H9 (cell line): ENCODE measurements around the gene PLCG1. TPM values are rescaled to one million over a fixed set of nuclear protein-coding genes. Genes with fewer than 3 reads are reported as not detected.

ENCODE experiments used
- DNase-seq: peaks from one replicate; pipeline ENCODE4 v3.0.0-alpha.2; 2017
- H2AFZ ChIP-seq: one replicate; pipeline ENCODE4 v1.6.1; 2013; ENCODE audit warnings: mild to moderate bottlenecking, low read length, control low read depth, moderate library complexity
- H2AK5ac ChIP-seq: 2 replicates; pipeline ENCODE4 v1.6.1; 2013; ENCODE audit warnings: low read length, control low read depth, mixed read lengths; ENCODE audit not compliant: insufficient read length
- H2BK120ac ChIP-seq: one replicate; pipeline ENCODE4 v1.6.1; 2013; ENCODE audit warnings: low read depth, mild to moderate bottlenecking, low read length, control low read depth, inconsistent platforms; ENCODE audit not compliant: poor library complexity, severe bottlenecking
- H2BK12ac ChIP-seq: 2 replicates; pipeline ENCODE4 v1.6.1; 2013; ENCODE audit warnings: low read length, control low read depth, mixed read lengths, low read depth; ENCODE audit not compliant: insufficient read length
- H2BK15ac ChIP-seq: 2 replicates; pipeline ENCODE4 v1.6.1; 2013; ENCODE audit warnings: low read depth, low read length, control low read depth
- H2BK20ac ChIP-seq: one replicate; pipeline ENCODE4 v1.6.1; 2013; ENCODE audit warnings: low read depth, mild to moderate bottlenecking, low read length, control low read depth, inconsistent platforms; ENCODE audit not compliant: poor library complexity, severe bottlenecking
- H2BK5ac ChIP-seq: 2 replicates; pipeline ENCODE4 v1.6.1; 2013; ENCODE audit warnings: low read length, control low read depth, mixed read lengths; ENCODE audit not compliant: insufficient read length
- H3K14ac ChIP-seq: 2 replicates; pipeline ENCODE4 v1.6.1; 2013; ENCODE audit warnings: low read length, control low read depth; ENCODE audit not compliant: insufficient read depth
- H3K18ac ChIP-seq: 2 replicates; pipeline ENCODE4 v1.6.1; 2013; ENCODE audit warnings: low read depth, mild to moderate bottlenecking, mixed read lengths, low read length, control low read depth; ENCODE audit not compliant: insufficient read length
- H3K23ac ChIP-seq: 2 replicates; pipeline ENCODE4 v1.6.1; 2013; ENCODE audit warnings: low read length, control low read depth, mixed read lengths, low read depth; ENCODE audit not compliant: insufficient read length
- H3K23me2 ChIP-seq: 2 replicates; pipeline ENCODE4 v1.6.1; 2013; ENCODE audit warnings: low read depth, mild to moderate bottlenecking, mixed read lengths, low read length, control low read depth; ENCODE audit not compliant: insufficient read length, poor library complexity, severe bottlenecking
- H3K27ac ChIP-seq: 2 replicates; pipeline ENCODE4 v1.5.1; 2013; ENCODE audit warnings: low read length, control low read depth, mixed read lengths, low read depth; ENCODE audit not compliant: insufficient read length
- H3K27me3 ChIP-seq: 2 replicates; pipeline ENCODE4 v1.6.1; 2013; ENCODE audit warnings: low read length, control low read depth, inconsistent platforms; ENCODE audit not compliant: insufficient read depth
- H3K4ac ChIP-seq: 2 replicates; pipeline ENCODE4 v1.6.1; 2013; ENCODE audit warnings: low read depth, mild to moderate bottlenecking, control low read depth, inconsistent platforms, low read length, moderate library complexity
- H3K4me1 ChIP-seq: 2 replicates; pipeline ENCODE4 v1.6.1; 2013; ENCODE audit warnings: low read length, control low read depth, inconsistent platforms; ENCODE audit not compliant: insufficient read depth
- H3K4me2 ChIP-seq: 2 replicates; pipeline ENCODE4 v1.6.1; 2013; ENCODE audit warnings: low read length, control low read depth, mixed read lengths; ENCODE audit not compliant: insufficient read length, insufficient read depth
- H3K56ac ChIP-seq: 2 replicates; pipeline ENCODE4 v1.6.1; 2013; ENCODE audit warnings: low read depth, mild to moderate bottlenecking, mixed read lengths, low read length, control low read depth; ENCODE audit not compliant: insufficient read length
- H3K79me1 ChIP-seq: 2 replicates; pipeline ENCODE4 v1.6.1; 2013; ENCODE audit warnings: low read depth, mild to moderate bottlenecking, moderate library complexity, low read length, control low read depth, inconsistent platforms; ENCODE audit not compliant: insufficient read depth, poor library complexity, severe bottlenecking
- H3K79me2 ChIP-seq: 2 replicates; pipeline ENCODE4 v1.6.1; 2013; ENCODE audit warnings: low read length, control low read depth, inconsistent platforms; ENCODE audit not compliant: insufficient read depth
- H3K9ac ChIP-seq: 2 replicates; pipeline ENCODE4 v1.6.1; 2013; ENCODE audit warnings: low read length, control low read depth, mixed read lengths; ENCODE audit not compliant: insufficient read length; ENCODE audit errors: extremely low read depth
- H3K9me3 ChIP-seq: one replicate; pipeline ENCODE4 v1.6.1; 2013; ENCODE audit warnings: low read depth, low read length, inconsistent platforms; ENCODE audit not compliant: control insufficient read depth
- H3T11ph ChIP-seq: one replicate; pipeline ENCODE4 v1.6.1; 2013; ENCODE audit warnings: mild to moderate bottlenecking, low read length, control low read depth, inconsistent platforms
- H4K20me1 ChIP-seq: one replicate; pipeline ENCODE4 v1.6.1; 2013; ENCODE audit not compliant: control insufficient read depth, insufficient read length, insufficient read depth
- H4K5ac ChIP-seq: 2 replicates; pipeline ENCODE4 v1.6.1; 2013; ENCODE audit warnings: low read depth, mild to moderate bottlenecking, mixed read lengths, low read length, control low read depth; ENCODE audit not compliant: insufficient read length
- H4K8ac ChIP-seq: replicated peaks from 2 replicates; pipeline ENCODE4 v1.6.1; 2013; ENCODE audit warnings: low read length, control low read depth, mixed read lengths, low read depth; ENCODE audit not compliant: insufficient read length
- H4K91ac ChIP-seq: 2 replicates; pipeline ENCODE4 v1.6.1; 2013; ENCODE audit warnings: low read depth, mild to moderate bottlenecking, moderate library complexity, mixed read lengths, low read length, control low read depth; ENCODE audit not compliant: insufficient read length
- H3K27ac Mint-ChIP-seq, 3 experiments: 2 replicates in 2 of 3; 3 replicates in 1 of 3; pipeline ENCODE4 v1.8.0; 2020 to 2021; ENCODE audit warnings: mixed read lengths in 3 of 3, mild to moderate bottlenecking in 1 of 3, moderate library complexity in 1 of 3
- H3K27me3 Mint-ChIP-seq: 2 replicates; pipeline ENCODE4 v1.8.0; 2021; ENCODE audit warnings: low read depth, mild to moderate bottlenecking, moderate library complexity, mixed read lengths
- H3K36me3 Mint-ChIP-seq, 3 experiments: 2 replicates in 2 of 3; 3 replicates in 1 of 3; pipeline ENCODE4 v1.8.0; 2020 to 2021; ENCODE audit warnings: low read depth in 3 of 3, mixed read lengths in 3 of 3; ENCODE audit not compliant: insufficient read depth in 1 of 3
- H3K4me1 Mint-ChIP-seq, 2 experiments: 2 replicates each; pipeline ENCODE4 v1.8.0; 2020; ENCODE audit warnings: mixed read lengths in 2 of 2
- H3K4me3 Mint-ChIP-seq, 2 experiments: 2 replicates in 1 of 2; 3 replicates in 1 of 2; pipeline ENCODE4 v1.8.0; 2020 to 2021; ENCODE audit warnings: mild to moderate bottlenecking in 2 of 2, mixed read lengths in 2 of 2, moderate library complexity in 1 of 2
- H3K9me3 Mint-ChIP-seq, 2 experiments: 2 replicates in 1 of 2; 3 replicates in 1 of 2; pipeline ENCODE4 v1.8.0; 2020; ENCODE audit warnings: mild to moderate bottlenecking in 2 of 2, mixed read lengths in 2 of 2, moderate library complexity in 1 of 2
- WGBS: extraction: QIAGEN DNeasy Blood & Tissue Kit; methylation state at CpG from one replicate; pipeline ENCODE4 v1.1.7; 2013; ENCODE audit warnings: missing lambda C conversion rate, low lambda C conversion rate, mixed read lengths; ENCODE audit not compliant: insufficient read length; ENCODE audit errors: extremely low coverage; 5-methylcytosine and 5-hydroxymethylcytosine counted together
- total RNA-seq: library from RNA; stranded (reverse); gene quantifications from 2 replicates; pipeline ENCODE4 v1.2.1, GENCODE V29; 2021
- TF ChIP-seq, protein P1 (sequence below): fragments of 200-600 bp; sonication (generic); conservative IDR thresholded peaks from 3 replicates; pipeline ENCODE4 v1.8.0; 2021; ENCODE audit warnings: antibody characterized with exemption, mild to moderate bottlenecking

Gene PLCG1
- total RNA-seq, 1 experiment from 2014 or later, result 171 TPM

DNA sequence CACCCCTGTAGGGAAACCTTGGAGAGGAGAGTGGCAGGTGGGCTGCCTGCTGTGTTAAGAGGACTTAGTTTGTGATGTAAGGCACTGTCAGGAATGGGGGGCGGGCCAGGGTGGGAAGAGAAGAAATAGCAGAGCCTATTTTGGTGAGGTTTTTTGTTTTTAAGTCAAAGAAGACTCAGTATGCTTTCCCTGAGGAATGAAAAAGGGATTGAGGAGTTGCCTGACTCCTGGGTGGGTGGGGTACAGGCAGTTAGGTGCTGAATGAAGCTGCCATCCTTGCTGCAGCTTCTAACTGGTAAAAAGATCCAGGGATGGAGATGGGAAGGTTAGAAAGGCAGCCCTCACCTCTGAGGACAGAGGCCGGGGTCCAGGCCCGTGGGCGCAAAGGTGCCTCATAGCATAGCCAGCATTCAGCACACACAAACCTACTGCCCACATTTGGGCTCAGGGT, 37.9 kb downstream of the PLCG1 start:
- Histone ChIP-seq H2BK5ac (no peak overlapping the region), H2BK20ac (no peak overlapping the region), H3K9ac (no peak overlapping the region), H3K23ac (no peak overlapping the region), H3K4ac (no peak overlapping the region), H2AK5ac (no peak overlapping the region), H3K14ac (no peak overlapping the region), H2AFZ (no peak overlapping the region), H3K79me2 (no peaks in the 10 kb centered on the region), H2BK120ac (no peak overlapping the region), H3K27me3 (no peaks in the 10 kb centered on the region), H2BK12ac (no peak overlapping the region), H4K8ac (no peak overlapping the region), H2BK15ac (no peak overlapping the region), H3K79me1 (no peaks in the 10 kb centered on the region), H3K4me1 (peaks cover 3% of the 10 kb centered on the region; the same call in 1 of the 2 replicates), H3K56ac (no peak overlapping the region), H4K91ac (no peak overlapping the region), H3K18ac (no peak overlapping the region), H4K20me1 (no peaks in the 10 kb centered on the region), H3K4me2 (no peak overlapping the region), H4K5ac (no peak overlapping the region), H3K27ac (no peak overlapping the region), H3T11ph (no peak overlapping the region), H3K23me2 (no peaks in the 10 kb centered on the region), H3K9me3 (no peaks in the 10 kb centered on the region)
- Mint-ChIP-seq H3K4me3 (no peak overlapping the region; a peak in 1 of 5 replicates), H3K27me3 (no peaks in the 10 kb centered on the region), H3K27ac (peak overlapping the region in 2 of 3 experiments; percentile 18 to 89; a peak in 3 of 7 replicates), H3K36me3 (peaks cover 36 to 79% (median 58%) of the 10 kb centered on the region in 3 experiments; a peak in 6 of 7 replicates), H3K4me1 (peaks cover 26 to 38% of the 10 kb centered on the region in 2 experiments), H3K9me3 (no peaks in the 10 kb centered on the region)
- no CpG with 5 or more reads among the region's 4 CpGs for WGBS
- DNase-seq, result peak; percentile 5
- TF ChIP-seq, protein P1, sequence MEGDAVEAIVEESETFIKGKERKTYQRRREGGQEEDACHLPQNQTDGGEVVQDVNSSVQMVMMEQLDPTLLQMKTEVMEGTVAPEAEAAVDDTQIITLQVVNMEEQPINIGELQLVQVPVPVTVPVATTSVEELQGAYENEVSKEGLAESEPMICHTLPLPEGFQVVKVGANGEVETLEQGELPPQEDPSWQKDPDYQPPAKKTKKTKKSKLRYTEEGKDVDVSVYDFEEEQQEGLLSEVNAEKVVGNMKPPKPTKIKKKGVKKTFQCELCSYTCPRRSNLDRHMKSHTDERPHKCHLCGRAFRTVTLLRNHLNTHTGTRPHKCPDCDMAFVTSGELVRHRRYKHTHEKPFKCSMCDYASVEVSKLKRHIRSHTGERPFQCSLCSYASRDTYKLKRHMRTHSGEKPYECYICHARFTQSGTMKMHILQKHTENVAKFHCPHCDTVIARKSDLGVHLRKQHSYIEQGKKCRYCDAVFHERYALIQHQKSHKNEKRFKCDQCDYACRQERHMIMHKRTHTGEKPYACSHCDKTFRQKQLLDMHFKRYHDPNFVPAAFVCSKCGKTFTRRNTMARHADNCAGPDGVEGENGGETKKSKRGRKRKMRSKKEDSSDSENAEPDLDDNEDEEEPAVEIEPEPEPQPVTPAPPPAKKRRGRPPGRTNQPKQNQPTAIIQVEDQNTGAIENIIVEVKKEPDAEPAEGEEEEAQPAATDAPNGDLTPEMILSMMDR, result no peak
